HG03432 (cell line): ENCODE results near the gene SLC35F1.

Experiments used
- ATAC-seq: cut with Tn5 transposase; IDR thresholded peaks from one replicate; pipeline ENCODE4 v1.9.1; 2021; ENCODE audit warnings: mild to moderate bottlenecking, moderate library complexity; ENCODE audit not compliant: unreplicated experiment

The SLC35F1 gene

GRCh38 chr6:118249680-118250079 is 342.6 kb downstream of the SLC35F1 start:
- no peak for ATAC-seq

- ATAC-seq: peak; percentile 84
Observed at GRCh38 chr6:118252474-118252873, 345.4 kb downstream of the SLC35F1 start.

- no peak for ATAC-seq
Observed at GRCh38 chr6:118253741-118254140, 346.7 kb downstream of the SLC35F1 start.

GRCh38 chr6:118260833-118261232 is 353.8 kb downstream of the SLC35F1 start:
- no peak for ATAC-seq

GRCh38 chr6:118263921-118264486 is 356.9 kb downstream of the SLC35F1 start:
- peak; percentile 72 for ATAC-seq

GRCh38 chr6:118269659-118270058 is 362.6 kb downstream of the SLC35F1 start:
- ATAC-seq: no peak

GRCh38 chr6:118277631-118278030 is 370.6 kb downstream of the SLC35F1 start:
- no peak for ATAC-seq

- ATAC-seq: peak; percentile 99
Observed at GRCh38 chr6:118280210-118280609, 373.1 kb downstream of the SLC35F1 start.

GRCh38 chr6:118281291-118281690 is 374.2 kb downstream of the SLC35F1 start:
- no peak for ATAC-seq

- peak; percentile 25 for ATAC-seq
Observed at GRCh38 chr6:118283766-118284165, 376.7 kb downstream of the SLC35F1 start.

- ATAC-seq: no peak
Observed at GRCh38 chr6:118284736-118285360, 377.8 kb downstream of the SLC35F1 start.

- ATAC-seq: no peak
Observed at GRCh38 chr6:118285791-118286190, 378.7 kb downstream of the SLC35F1 start.

- no peak for ATAC-seq
Observed at GRCh38 chr6:118288355-118289124, 381.5 kb downstream of the SLC35F1 start.

- ATAC-seq: no peak
Observed at GRCh38 chr6:118292558-118292957, 385.5 kb downstream of the SLC35F1 start.

GRCh38 chr6:118294906-118295305 is 387.8 kb downstream of the SLC35F1 start:
- no peak for ATAC-seq

- no peak for ATAC-seq
Observed at GRCh38 chr6:118295336-118295735, 388.3 kb downstream of the SLC35F1 start.

GRCh38 chr6:118296129-118296901 is 389.3 kb downstream of the SLC35F1 start:
- no peak for ATAC-seq

- ATAC-seq: no peak
Observed at GRCh38 chr6:118297821-118298220, 390.8 kb downstream of the SLC35F1 start.

- no peak for ATAC-seq
Observed at GRCh38 chr6:118298476-118299427, 391.7 kb downstream of the SLC35F1 start.

GRCh38 chr6:118299457-118299856 is 392.4 kb downstream of the SLC35F1 start:
- ATAC-seq: no peak
